Epithelial cell of proximal tubule (primary cell): ENCODE results near the gene GBE1. TPM values are rescaled to one million over a fixed set of nuclear protein-coding genes. Genes with fewer than 3 reads are reported as not detected.

Experiments
- DNase-seq: peaks from one replicate; pipeline ENCODE4 v3.0.0-alpha.2; 2011; ENCODE audit warnings: low read depth
- H3K4me3 ChIP-seq: 2 replicates; pipeline ENCODE4 v1.5.1; 2011; ENCODE audit warnings: low read depth, mild to moderate bottlenecking, low read length
- CTCF ChIP-seq: conservative IDR thresholded peaks from 2 replicates; pipeline ENCODE4 v1.5.1; 2012; ENCODE audit warnings: low read depth, mild to moderate bottlenecking, low read length
- total RNA-seq: library from RNA; depleted of rRNA; stranded (reverse); fragments of >200 nt; gene quantifications from 2 replicates; pipeline ENCODE4 v1.2.3, GENCODE V29; 2015

GBE1 gene
- 28.4 and 41.9 TPM in 2 replicates for total RNA-seq

GRCh38 chr3:81760924-81761903, at the start of gene GBE1:
Gene GBE1, minus strand, starts transcription at chr3:81761645. Its CDS starts 128 bp downstream, at chr3:81761517.
- peak; percentile 76 for DNase-seq
- TF ChIP-seq CTCF: peak; percentile 55

GRCh38 chr3:81808900-81809299, 47.5 kb upstream of the GBE1 start:
- H3K4me3 ChIP-seq: no peak overlapping the region
- no peak for DNase-seq
- no peak for TF ChIP-seq CTCF

More at GRCh38 chr3:81760924-81761903, at the start of gene GBE1:
- peak within 1 kb of the TSS; percentile 72 for H3K4me3 ChIP-seq

- no peak overlapping the region for H3K4me3 ChIP-seq
- no peak for TF ChIP-seq CTCF
- DNase-seq: no peak
Observed at GRCh38 chr3:81799403-81799802, 38.0 kb upstream of the GBE1 start.

- DNase-seq: no peak
- no peak overlapping the region for H3K4me3 ChIP-seq
- TF ChIP-seq CTCF: no peak
Observed at GRCh38 chr3:81793410-81793809, 32.0 kb upstream of the GBE1 start.

GRCh38 chr3:81790117-81790516, 28.7 kb upstream of the GBE1 start:
- no peak for TF ChIP-seq CTCF
- no peak overlapping the region for H3K4me3 ChIP-seq
- DNase-seq: no peak

GRCh38 chr3:81789691-81790090, 28.2 kb upstream of the GBE1 start:
- H3K4me3 ChIP-seq: no peak overlapping the region
- TF ChIP-seq CTCF: no peak
- no peak for DNase-seq
